ES-I3 (cell line): ENCODE data around the gene MTTP.

Experiments used
- H3K36me3 ChIP-seq: 2 replicates; pipeline ENCODE4 v1.6.1; 2013; ENCODE audit warnings: mild to moderate bottlenecking, low read length, control low read depth, moderate library complexity; ENCODE audit not compliant: insufficient read depth
- H3K4me1 ChIP-seq: 2 replicates; pipeline ENCODE4 v1.6.1; 2013; ENCODE audit warnings: mild to moderate bottlenecking, control low read depth, low read length; ENCODE audit not compliant: insufficient read depth
- H3K9ac ChIP-seq: 2 replicates; pipeline ENCODE4 v1.6.1; 2013; ENCODE audit warnings: low read depth, mild to moderate bottlenecking, low read length, moderate library complexity
- H3K9me3 ChIP-seq: 2 replicates; pipeline ENCODE4 v1.6.1; 2013; ENCODE audit warnings: mild to moderate bottlenecking, low read length, moderate library complexity; ENCODE audit not compliant: control insufficient read depth, insufficient read depth

The MTTP gene

GRCh38 chr4:99614491-99614890, 39.9 kb downstream of the MTTP start:
- no peaks in the 10 kb centered on the region for H3K36me3 ChIP-seq
- H3K4me1 ChIP-seq, result peaks cover 8% of the 10 kb centered on the region; the same call in 1 of the 2 replicates
- no peaks in the 10 kb centered on the region for H3K9me3 ChIP-seq
- H3K9ac ChIP-seq, result no peak overlapping the region

GRCh38 chr4:99615170-99615820, 40.7 kb downstream of the MTTP start:
- H3K36me3 ChIP-seq, result no peaks in the 10 kb centered on the region
- H3K4me1 ChIP-seq, result peaks cover 8% of the 10 kb centered on the region; the same call in 1 of the 2 replicates
- H3K9ac ChIP-seq, result no peak overlapping the region
- H3K9me3 ChIP-seq, result no peaks in the 10 kb centered on the region

- no peaks in the 10 kb centered on the region for H3K9me3 ChIP-seq
- H3K36me3 ChIP-seq, result no peaks in the 10 kb centered on the region
- peaks cover 5% of the 10 kb centered on the region; the same call in 1 of the 2 replicates for H3K4me1 ChIP-seq
- no peak overlapping the region for H3K9ac ChIP-seq
These were observed 42.8 kb downstream of the MTTP start for GRCh38 chr4:99617374-99617773.

GRCh38 chr4:99622341-99622740, 47.7 kb downstream of the MTTP start:
- Histone ChIP-seq H3K4me1 (no peaks in the 10 kb centered on the region), H3K9me3 (no peaks in the 10 kb centered on the region), H3K9ac (no peak overlapping the region), H3K36me3 (no peaks in the 10 kb centered on the region)

GRCh38 chr4:99624141-99624719, 49.6 kb downstream of the MTTP start:
- Histone ChIP-seq H3K36me3 (no peaks in the 10 kb centered on the region), H3K4me1 (no peaks in the 10 kb centered on the region), H3K9me3 (no peaks in the 10 kb centered on the region), H3K9ac (no peak overlapping the region)

GRCh38 chr4:99625369-99625768, 50.7 kb downstream of the MTTP start:
- Histone ChIP-seq H3K9ac (no peak overlapping the region), H3K4me1 (no peaks in the 10 kb centered on the region), H3K36me3 (no peaks in the 10 kb centered on the region), H3K9me3 (no peaks in the 10 kb centered on the region)

GRCh38 chr4:99628040-99628439, 53.4 kb downstream of the MTTP start:
- H3K9me3 ChIP-seq, result no peaks in the 10 kb centered on the region
- H3K4me1 ChIP-seq, result peaks cover 6% of the 10 kb centered on the region; the same call in 1 of the 2 replicates
- no peak overlapping the region for H3K9ac ChIP-seq
- H3K36me3 ChIP-seq, result no peaks in the 10 kb centered on the region

- Histone ChIP-seq H3K9ac (no peak overlapping the region), H3K9me3 (no peaks in the 10 kb centered on the region), H3K36me3 (no peaks in the 10 kb centered on the region), H3K4me1 (peaks cover 6% of the 10 kb centered on the region; the same call in 1 of the 2 replicates)
These were observed 55.4 kb downstream of the MTTP start for GRCh38 chr4:99629962-99630554.

GRCh38 chr4:99630857-99631360, 56.3 kb downstream of the MTTP start:
- no peaks in the 10 kb centered on the region for H3K36me3 ChIP-seq
- no peaks in the 10 kb centered on the region for H3K9me3 ChIP-seq

GRCh38 chr4:99633772-99634171, 59.1 kb downstream of the MTTP start:
- Histone ChIP-seq H3K4me1 (peaks cover 11% of the 10 kb centered on the region; the same call in 1 of the 2 replicates), H3K9me3 (no peaks in the 10 kb centered on the region), H3K36me3 (no peaks in the 10 kb centered on the region), H3K9ac (no peak overlapping the region)

More at GRCh38 chr4:99630857-99631360, 56.3 kb downstream of the MTTP start:
- Histone ChIP-seq H3K4me1 (peaks cover 11% of the 10 kb centered on the region; the same call in 1 of the 2 replicates), H3K9ac (no peak overlapping the region)

- Histone ChIP-seq H3K36me3 (no peaks in the 10 kb centered on the region), H3K4me1 (peaks cover 11% of the 10 kb centered on the region; the same call in 1 of the 2 replicates)
These were observed 60.2 kb downstream of the MTTP start for GRCh38 chr4:99634742-99635360.

GRCh38 chr4:99635601-99636000, 61.0 kb downstream of the MTTP start:
- peaks cover 15% of the 10 kb centered on the region; the same call in 1 of the 2 replicates for H3K4me1 ChIP-seq

More at GRCh38 chr4:99634742-99635360, 60.2 kb downstream of the MTTP start:
- H3K9ac ChIP-seq, result no peak overlapping the region
- no peaks in the 10 kb centered on the region for H3K9me3 ChIP-seq

GRCh38 chr4:99636422-99636821, 61.8 kb downstream of the MTTP start:
- peaks cover 18% of the 10 kb centered on the region; the same call in 1 of the 2 replicates for H3K4me1 ChIP-seq
- H3K9me3 ChIP-seq, result no peaks in the 10 kb centered on the region
- H3K9ac ChIP-seq, result no peak overlapping the region
- no peaks in the 10 kb centered on the region for H3K36me3 ChIP-seq

More at GRCh38 chr4:99635601-99636000, 61.0 kb downstream of the MTTP start:
- Histone ChIP-seq H3K36me3 (no peaks in the 10 kb centered on the region), H3K9me3 (no peaks in the 10 kb centered on the region), H3K9ac (no peak overlapping the region)

- Histone ChIP-seq H3K9me3 (no peaks in the 10 kb centered on the region), H3K36me3 (no peaks in the 10 kb centered on the region), H3K4me1 (peaks cover 14% of the 10 kb centered on the region; the same call in 1 of the 2 replicates), H3K9ac (no peak overlapping the region)
These were observed 62.5 kb downstream of the MTTP start for GRCh38 chr4:99637174-99637573.
